Left cardiac atrium (tissue), 4 donors: ENCODE measurements around the gene PDLIM3. TPM values are rescaled to one million over a fixed set of nuclear protein-coding genes. Genes with fewer than 3 reads are reported as not detected.
A peak's percentile ranks its signal among the peaks of the same experiment; 100 is the strongest.

Experiments
- ATAC-seq, 2 donors: fragments of 200-7000 bp; cut with Tn5 transposase; one replicate each; pipeline ENCODE4 v1.9.1; 2020; ENCODE audit warnings: mild to moderate bottlenecking in 2 of 2, moderate library complexity in 2 of 2
- DNase-seq: peaks from one replicate; pipeline ENCODE4 v3.0.0-alpha.2; 2020
- intact Hi-C, 2 donors: fragments of 100-400 bp; cut with DNase I; formaldehyde crosslinking; loops; one replicate each; pipeline versions ENCODE4 v1.14.1 to v1.15.1; 2022 to 2023
- long read RNA-seq: library from polyadenylated mRNA; unstranded; transcript quantifications from one replicate; pipeline ENCODE4 v2.0.0, GENCODE V29; 2021
- total RNA-seq, 2 donors: library from RNA; stranded (reverse); fragmentation: NEBNext Ultra II Directional; extraction: Animal tissue kit (Norgen Biotek cat#: 25700); gene quantifications; one replicate each; pipeline ENCODE4 v1.2.1, GENCODE V29; 2021
- donor health status: DM: no; HTN: yes; CAD: no.
- donor health status: DM: no; HTN: yes; CAD: no; lungs with severe emphysema.
- donor health status: DM: yes; HTN: yes; CAD: no.
- donor health status: Dilated cardiomyopathy.

Gene PDLIM3
- total RNA-seq, result 100 to 1,000 TPM; 319 to 692 TPM
- long read RNA-seq, full-length matches to known transcripts, result 252 of 292 reads
- long read RNA-seq, partial matches to known transcripts, result 16 of 292 reads
- long read RNA-seq, other reads (novel, unspliced or antisense), result 24 of 292 reads

DNA sequence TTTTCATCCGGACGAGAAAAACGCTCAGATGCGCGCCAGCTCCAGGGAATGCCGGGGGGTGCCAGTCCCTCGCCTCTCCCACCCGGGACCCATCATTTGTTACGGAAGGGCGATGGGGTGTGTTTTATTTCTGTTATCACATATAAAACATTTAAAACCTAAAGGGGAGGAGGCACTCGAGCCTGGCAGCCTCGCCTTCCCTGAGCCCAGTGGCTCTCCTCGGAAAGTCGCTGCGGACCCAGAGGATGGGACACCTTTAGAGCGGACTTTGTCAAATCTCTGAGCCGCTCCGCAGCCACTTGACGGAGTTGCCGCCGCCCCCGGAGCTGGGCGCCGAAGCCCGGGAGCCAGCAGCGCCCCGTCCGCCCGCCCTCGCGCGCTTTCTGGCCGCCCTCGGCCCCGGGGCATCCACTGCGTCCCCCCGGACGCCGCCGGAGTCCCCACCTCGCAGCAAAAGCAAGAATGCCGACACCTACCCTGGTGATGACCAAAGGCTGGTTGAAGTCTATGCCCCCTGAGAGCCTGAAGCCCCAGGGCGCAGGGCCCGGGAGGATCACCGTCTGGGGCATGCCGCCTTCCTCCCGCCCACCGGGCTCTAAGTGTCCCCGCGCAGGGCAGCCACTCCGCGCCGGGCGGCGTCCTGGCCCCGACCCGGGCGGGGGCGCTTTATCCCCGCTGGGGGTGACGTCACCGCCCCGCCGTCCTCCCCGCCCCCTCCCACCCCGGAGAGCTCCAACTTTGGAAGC is at the start of gene PDLIM3:
Gene PDLIM3, minus strand, starts transcription at position 642 of the 746 bp plus-strand sequence. Its CDS starts 73 bp downstream, at position 569.
- DNase-seq (peak; percentile 86), ATAC-seq (peak; percentile 88 to 90)
- intact Hi-C loops, result loop anchor here (2.0 to 10.0 kb wide), 3 partner anchors 32 to 62 kb away; no protein-coding TSS in a partner anchor

GRCh38 chr4:185583813-185584212 is 48.5 kb upstream of the PDLIM3 start:
- intact Hi-C loops, result no loop called here
- no peak for ATAC-seq
- no peak for DNase-seq

GRCh38 chr4:185582651-185583400 is 47.5 kb upstream of the PDLIM3 start:
- no peak for DNase-seq
- intact Hi-C loops, result no loop called here
- peak; percentile 28 to 69 for ATAC-seq

DNA sequence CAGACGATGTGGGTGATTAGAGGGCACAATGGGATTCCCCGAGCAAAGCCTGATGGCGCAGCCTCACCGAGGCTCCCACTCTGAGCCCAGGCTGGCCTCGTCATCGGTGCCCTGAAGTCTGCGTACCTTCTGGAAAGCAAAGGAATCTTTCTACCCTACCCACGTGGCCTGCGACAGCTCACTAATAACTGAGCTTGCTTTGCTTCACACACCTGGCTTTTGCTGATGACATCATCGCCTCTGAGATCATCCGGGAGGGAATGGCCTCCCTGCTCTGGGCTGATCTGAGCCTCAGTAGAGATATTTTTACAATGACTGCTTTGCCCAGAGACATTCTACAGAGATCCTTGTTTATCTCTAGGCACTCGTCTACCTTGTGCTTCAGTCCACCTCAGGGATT is 45.4 kb upstream of the PDLIM3 start:
- no peak for ATAC-seq
- no peak for DNase-seq
- intact Hi-C loops, result no loop called here

DNA sequence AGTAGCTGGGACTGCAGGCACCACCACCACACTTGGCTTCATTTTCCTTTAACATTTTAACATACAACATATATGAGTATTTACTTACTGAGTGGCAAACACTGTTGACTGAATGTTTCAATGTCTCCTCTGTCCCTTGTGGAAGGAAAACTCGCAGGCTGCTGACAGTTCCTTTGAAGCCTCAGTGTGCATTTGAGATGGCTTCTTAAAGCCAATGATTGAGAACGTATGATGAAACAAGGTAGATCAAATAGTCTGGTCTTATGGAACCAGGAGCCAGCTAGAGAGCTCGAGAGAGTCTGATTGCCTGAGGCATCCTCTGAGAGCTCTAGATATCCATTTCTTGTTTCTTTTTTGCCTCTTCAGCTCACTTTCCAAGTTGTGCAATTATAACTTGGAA is 43.0 kb upstream of the PDLIM3 start:
- DNase-seq, result no peak
- ATAC-seq, result no peak
- intact Hi-C loops, result no loop called here

DNA sequence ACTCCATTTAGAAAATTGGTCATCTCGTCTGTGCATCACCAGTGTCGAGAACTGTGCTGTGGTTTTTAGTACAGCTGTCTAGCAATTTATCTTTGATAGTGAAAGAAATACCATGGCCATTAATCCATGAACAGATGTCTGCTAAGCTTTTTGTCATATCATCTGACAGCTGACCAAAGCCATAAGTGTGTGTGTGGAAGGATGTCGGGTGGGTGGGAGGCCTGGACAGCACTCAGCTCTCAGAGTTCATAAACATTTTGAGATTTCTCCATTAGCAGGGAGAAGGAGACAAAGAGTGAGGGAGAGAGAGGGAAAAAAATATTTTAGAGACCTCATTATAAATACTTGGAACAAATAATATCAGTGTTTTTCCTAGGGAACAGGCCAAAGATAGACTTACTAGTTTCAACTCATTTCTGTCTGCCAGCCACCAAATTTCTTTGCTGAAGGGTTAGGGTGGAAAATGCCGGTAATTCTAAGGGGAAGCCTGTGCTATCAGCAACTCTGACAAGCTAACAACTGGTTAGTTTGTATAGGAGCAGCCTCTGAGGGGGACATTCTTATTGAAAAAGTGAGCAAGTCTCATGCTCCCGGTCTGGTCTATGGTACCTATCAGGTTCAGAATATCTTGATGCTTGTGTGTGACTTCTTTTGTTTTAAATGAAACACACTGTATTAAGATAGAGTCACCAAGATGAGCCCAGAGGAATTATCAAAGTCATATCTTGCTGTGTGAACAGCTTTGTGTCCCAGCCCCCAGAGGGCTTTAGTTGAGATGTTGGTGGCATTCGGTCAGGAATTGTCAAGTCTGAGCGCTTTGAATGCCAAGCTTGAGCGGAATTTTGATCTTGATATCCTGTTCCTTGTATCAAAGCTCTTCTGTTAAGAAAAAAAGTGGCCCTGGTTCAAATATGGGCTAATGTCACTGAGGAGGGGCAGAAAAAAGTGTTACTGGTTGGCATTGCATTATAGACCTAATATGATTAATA is 41.9 kb upstream of the PDLIM3 start:
- ATAC-seq (peak; percentile 21 to 74), DNase-seq (no peak)
- intact Hi-C loops, result no loop called here

DNA sequence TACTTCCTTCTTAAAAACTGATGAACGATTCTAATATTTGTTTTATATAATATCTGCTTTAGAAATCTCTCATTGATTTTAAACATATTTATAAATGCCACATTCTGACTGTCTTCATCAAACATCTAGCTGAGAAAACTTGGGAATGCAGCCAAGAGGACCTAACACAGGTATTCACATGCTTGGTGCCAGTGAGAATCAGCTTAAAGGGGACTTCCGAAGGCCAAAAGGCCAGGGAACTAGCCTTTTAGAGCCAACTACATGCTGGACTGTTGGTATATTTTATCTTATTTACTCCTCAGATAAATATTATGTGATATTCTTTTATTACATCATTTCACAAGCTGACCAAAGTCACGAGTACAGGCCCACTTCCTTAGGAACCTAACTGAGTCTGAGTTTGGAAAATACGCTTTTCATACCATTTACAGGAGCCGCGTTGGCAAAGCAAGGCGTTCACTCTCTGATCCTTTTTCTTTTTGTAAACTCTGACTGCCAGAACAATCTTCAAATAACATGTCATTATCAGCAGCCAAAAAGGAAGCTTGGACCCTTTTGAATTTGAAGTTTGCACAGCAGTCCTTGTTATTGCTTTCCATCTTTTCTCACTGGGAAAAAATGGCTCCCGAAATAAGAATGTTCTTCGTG is 41.1 kb upstream of the PDLIM3 start:
- ATAC-seq (no peak), DNase-seq (no peak)
- intact Hi-C loops, result no loop called here

GRCh38 chr4:185573651-185574199 is 38.4 kb upstream of the PDLIM3 start:
- intact Hi-C loops, result no loop called here
- DNase-seq, result peak; percentile 72
- peak; percentile 85 to 87 for ATAC-seq

DNA sequence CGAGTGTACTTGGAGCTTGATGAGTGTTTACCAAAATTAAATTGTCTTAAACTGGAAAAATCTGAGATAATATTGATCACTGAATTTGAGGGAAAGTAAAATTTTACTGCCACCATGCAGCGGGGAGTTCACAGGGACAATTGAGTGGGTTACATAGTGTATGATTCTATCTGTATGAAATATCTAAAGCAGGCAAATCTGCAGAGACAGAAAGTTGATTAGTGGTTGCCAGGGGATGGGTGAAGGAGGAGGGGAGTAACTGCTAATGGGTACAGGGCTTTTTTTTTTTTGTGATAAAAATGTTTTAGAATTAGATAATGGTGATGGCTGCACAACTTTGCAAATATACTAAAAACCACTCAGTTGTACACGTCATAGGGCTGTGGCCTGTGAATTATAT is 35.4 kb upstream of the PDLIM3 start:
- ATAC-seq, result no peak
- intact Hi-C loops, result no loop called here
- DNase-seq, result no peak

GRCh38 chr4:185567381-185568376 is 32.4 kb upstream of the PDLIM3 start:
- DNase-seq (peak; percentile 79), ATAC-seq (peak; percentile 77 to 85)
- intact Hi-C loops, result loop anchor here in 1 of 2 donors (2.0 kb wide), 1 partner anchor 33 kb away; the partner anchor contains the start of gene PDLIM3

GRCh38 chr4:185566972-185567371 is 31.7 kb upstream of the PDLIM3 start:
- intact Hi-C loops, result loop anchor here in 1 of 2 donors (2.0 kb wide), 1 partner anchor 32 kb away; the partner anchor contains the start of gene PDLIM3
- DNase-seq (peak; percentile 61), ATAC-seq (peak; percentile 74 to 87)

DNA sequence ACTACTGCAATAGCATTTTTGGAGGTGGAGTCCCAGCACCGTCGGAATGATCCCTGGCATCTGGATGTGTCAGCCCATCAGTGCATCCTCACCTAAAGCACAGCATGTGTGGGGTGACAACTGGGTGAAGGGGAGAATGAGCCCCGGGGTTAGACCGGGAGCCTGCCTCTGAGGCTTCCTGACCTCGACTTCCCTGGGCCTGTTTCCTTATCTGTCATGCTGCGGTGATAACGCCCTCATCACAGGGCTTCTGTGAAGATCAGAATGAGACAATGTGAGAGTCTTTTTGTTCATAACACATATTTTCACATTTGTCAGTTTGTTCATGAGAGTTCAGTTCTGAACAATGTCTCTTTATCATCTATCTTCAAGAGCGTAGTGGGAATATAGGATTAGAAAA is 31.1 kb upstream of the PDLIM3 start:
- peak in 1 of 2 donors; percentile 47 for ATAC-seq
- intact Hi-C loops, result loop anchor here in 1 of 2 donors (2.0 kb wide), 1 partner anchor 32 kb away; the partner anchor contains the start of gene PDLIM3
- DNase-seq, result peak; percentile 49

DNA sequence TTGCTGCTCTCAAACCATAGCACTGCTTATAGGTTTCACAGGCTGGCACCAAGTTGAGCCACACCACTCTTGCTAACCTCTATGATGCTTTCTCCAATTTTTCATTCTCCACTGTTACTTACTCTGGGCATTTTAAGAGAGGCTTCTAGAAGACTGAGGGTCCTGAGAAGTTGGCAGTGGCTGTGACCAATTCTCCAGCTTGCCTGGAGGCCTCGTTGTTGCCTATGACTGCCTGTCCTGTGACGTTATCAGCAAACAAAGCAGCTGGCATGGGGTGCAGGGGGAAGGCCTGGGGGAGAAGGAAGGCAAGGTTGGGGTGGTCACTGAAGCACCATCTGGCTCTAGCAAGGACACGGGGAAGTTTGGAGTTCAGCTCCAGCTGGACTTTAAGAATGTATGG is 30.4 kb upstream of the PDLIM3 start:
- ATAC-seq, result no peak
- intact Hi-C loops, result loop anchor here in 1 of 2 donors (2.0 kb wide), 1 partner anchor 31 kb away; the partner anchor contains the start of gene PDLIM3

DNA sequence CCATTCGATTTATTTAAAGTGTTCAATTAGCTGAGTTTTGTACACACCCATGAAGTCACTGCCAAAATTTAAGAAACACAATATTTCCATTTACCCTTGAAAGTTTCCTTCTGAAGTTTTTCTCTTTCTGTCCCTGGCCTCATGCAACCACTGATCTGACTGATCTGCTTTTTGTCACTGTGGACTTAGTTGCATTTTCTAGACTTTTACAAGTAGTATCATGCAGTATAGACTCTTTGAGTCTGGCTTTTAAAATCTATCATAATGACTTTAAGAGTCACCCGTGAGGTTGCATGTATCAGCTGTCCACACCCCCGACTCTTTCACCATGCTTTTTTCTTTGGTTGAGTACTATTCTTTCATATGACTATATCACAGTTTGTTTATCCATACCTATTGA is 29.0 kb upstream of the PDLIM3 start:
- DNase-seq (no peak), ATAC-seq (no peak)
- intact Hi-C loops, result no loop called here

More for the DNA sequence above, 30.4 kb upstream of the PDLIM3 start:
- no peak for DNase-seq

DNA sequence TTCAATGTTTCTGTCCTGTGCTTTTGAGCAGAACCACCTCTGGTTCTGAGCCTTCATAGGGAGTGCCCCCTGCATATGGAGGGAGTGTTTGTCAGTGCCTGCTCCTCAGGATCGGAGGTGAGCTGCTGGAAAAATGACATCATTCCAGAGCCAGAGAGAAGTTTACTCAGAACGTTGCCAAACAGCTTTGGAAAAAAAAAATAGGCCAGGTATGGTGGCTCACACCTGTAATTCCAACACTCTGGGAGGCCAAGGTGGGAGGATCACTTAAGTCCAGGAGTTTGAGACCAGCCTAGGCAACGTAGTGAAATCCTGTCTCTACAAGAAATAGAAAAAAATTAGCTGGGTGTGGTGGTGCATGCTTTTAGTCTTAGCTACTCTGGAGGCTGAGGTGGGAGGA is 27.2 kb upstream of the PDLIM3 start:
- intact Hi-C loops, result no loop called here
- ATAC-seq (no peak), DNase-seq (no peak)

- ATAC-seq (peak in 1 of 2 donors; percentile 32), DNase-seq (no peak)
- intact Hi-C loops, result no loop called here
Observed at GRCh38 chr4:185560316-185560715, 25.0 kb upstream of the PDLIM3 start.

DNA sequence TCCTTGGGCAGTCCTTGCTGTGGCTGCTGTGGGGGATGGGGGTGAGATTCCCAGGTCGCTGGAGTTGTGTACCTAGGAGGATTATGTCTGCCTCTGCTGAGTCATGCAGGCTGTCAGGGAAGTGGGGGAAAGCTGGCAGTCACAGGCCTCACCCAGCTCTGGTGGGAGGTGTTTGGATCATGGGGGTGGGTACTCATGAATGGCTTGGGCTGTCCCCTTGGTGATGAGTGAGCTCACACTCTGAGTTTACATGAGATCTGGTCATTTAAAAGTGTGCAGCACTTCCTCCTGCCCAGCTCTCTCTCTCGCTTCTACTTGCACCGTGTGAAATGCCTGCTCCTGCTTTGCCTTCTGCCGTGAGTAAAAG is 24.6 kb upstream of the PDLIM3 start:
- peak in 1 of 2 donors; percentile 96 for ATAC-seq
- peak; percentile 42 for DNase-seq
- intact Hi-C loops, result no loop called here
